Body of pancreas (tissue), 4 donors: Measurements from ENCODE around the gene HTR3A.

ENCODE experiments used
- POLR2A ChIP-seq, 3 donors: fragments of 450-650 bp; IDR thresholded peaks; one replicate each; pipeline ENCODE4 v1.6.1; 2016; ENCODE audit warnings: antibody characterized with exemption in 3 of 3, mild to moderate bottlenecking in 2 of 3
- TF ChIP-seq, protein P1 (sequence below), 7 experiments: fragments of 450-650 bp in 4 of 7; fragments of 200-600 bp in 3 of 7; sonication (generic) in 3 of 7; IDR thresholded peaks; one replicate each; pipeline ENCODE4 v1.5.1; 2016 to 2019; ENCODE audit warnings: antibody characterized with exemption in 7 of 7

DNA sequence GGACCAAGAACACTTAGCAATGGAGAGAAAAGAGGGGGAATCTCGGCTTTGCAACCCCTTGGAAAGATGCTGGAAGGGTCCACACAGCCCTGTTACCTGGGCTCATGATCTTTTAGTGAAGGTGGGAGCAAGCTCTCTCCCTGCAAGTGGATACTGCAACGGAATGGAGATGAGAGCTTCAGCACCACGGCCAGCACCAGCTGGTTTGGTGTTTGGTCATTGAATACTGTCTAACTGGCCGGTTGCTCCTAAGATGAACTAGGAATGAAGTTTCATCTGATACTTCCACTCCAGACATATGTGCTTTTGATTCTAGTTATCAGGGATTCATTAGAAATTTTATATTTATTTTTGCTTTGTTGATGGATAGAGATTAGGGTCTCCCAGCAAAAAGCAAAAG, 16.3 kb downstream of the HTR3A start:
- TF ChIP-seq, protein P1, sequence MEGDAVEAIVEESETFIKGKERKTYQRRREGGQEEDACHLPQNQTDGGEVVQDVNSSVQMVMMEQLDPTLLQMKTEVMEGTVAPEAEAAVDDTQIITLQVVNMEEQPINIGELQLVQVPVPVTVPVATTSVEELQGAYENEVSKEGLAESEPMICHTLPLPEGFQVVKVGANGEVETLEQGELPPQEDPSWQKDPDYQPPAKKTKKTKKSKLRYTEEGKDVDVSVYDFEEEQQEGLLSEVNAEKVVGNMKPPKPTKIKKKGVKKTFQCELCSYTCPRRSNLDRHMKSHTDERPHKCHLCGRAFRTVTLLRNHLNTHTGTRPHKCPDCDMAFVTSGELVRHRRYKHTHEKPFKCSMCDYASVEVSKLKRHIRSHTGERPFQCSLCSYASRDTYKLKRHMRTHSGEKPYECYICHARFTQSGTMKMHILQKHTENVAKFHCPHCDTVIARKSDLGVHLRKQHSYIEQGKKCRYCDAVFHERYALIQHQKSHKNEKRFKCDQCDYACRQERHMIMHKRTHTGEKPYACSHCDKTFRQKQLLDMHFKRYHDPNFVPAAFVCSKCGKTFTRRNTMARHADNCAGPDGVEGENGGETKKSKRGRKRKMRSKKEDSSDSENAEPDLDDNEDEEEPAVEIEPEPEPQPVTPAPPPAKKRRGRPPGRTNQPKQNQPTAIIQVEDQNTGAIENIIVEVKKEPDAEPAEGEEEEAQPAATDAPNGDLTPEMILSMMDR (IDR thresholded peaks at IDR 0.05): no peak
- TF ChIP-seq POLR2A (IDR thresholded peaks at IDR 0.05): no peak
